ENCODE measurements around the gene KIAA1191. TPM values are rescaled to one million over a fixed set of nuclear protein-coding genes. Genes with fewer than 3 reads are reported as not detected.
A peak's percentile ranks its signal among the peaks of the same experiment; 100 is the strongest.

KIAA1191 gene
- total RNA-seq, 1 experiment from 2014 or later = 78.2 TPM

DNA sequence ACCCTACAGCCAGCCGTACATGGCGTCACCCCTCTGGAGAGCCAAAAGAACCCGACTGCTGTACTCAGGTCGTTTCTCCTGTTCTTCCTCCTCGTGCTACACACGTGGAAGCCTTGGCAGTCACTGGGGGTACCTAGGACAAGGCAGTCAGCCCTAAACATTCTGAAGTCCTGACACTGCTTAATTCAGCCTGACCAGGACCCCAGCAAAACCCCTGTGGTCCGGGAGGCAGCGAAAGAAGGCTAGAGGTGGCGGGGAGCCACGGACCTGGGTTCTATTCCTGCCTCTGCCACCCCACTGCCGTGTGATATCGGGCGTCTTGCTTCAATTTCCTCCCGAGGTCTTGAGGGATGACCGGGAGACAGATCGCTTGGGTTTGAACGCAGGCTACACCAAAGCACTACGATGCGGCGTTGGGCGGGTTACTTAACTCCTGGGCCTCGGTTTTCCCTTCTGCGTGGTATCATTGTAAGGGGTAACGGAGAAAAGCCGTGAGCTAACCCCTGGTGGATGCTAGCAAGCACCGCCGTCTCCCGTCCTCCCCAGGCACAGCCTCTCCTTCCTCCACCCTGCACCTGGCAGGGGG, 3.3 kb upstream of the KIAA1191 start:
- Histone ChIP-seq H3K36me3 (replicated peaks; ENCODE audit: control insufficient read depth, insufficient read depth, low read length) (no peaks in the 10 kb centered on the region; the same call in 1 of the 2 replicates), H3K27me3 (ENCODE audit: control insufficient read depth, insufficient read depth, low read length) (peaks cover 46% of the 10 kb centered on the region), H3K4me3 (ENCODE audit: insufficient read depth, low read depth, low read length) (peak overlapping the region; percentile 76)
- no peak for DNase-seq

DNA sequence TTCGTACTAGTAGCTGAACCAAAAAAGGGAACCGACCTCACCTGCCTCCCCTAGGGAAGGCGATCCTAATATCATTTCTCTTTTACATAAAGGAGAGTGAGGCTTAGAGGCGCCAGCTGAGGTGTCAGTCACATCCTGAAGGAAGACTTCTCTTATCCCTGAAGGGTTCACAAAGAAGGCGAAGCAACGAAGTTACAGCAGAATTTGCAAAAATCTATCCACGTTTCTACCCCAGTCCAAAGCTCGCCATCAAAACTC, 598 bp upstream of the KIAA1191 start:
- peaks cover 45% of the 10 kb centered on the region for H3K27me3 ChIP-seq (ENCODE audit: control insufficient read depth, insufficient read depth, low read length)
- DNase-seq = no peak
- peak overlapping the region; percentile 95 for H3K4me3 ChIP-seq (ENCODE audit: insufficient read depth, low read depth, low read length)
- peaks cover 3% of the 10 kb centered on the region for H3K36me3 ChIP-seq (replicated peaks; ENCODE audit: control insufficient read depth, insufficient read depth, low read length)

DNA sequence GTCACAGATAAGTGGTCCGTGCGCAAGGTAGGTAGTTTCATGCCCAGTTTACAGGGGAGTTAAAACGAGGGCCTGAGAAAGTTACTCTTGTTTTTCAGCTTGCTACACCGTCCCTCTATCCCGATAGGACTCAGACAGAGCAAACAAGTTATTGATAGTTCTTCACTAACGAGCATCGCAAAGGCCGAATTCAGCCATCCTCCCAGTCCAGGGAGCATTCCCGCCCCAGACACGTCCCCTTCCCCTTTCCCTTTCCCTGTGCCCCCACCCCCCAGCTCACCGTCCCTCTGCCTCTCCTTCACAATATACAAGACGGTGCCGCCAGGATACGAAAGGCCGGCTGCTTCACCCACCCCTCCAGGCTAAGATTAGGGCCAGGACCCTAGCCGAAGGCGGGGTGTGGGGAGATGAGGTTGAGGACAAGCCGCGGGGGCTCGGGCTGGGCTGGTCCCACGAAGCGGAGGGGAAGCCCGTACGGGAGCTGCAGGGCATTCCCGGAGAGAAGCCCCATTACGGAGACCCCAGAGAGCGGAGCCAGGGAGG, 599 bp downstream of the KIAA1191 start:
- peaks cover 3% of the 10 kb centered on the region for H3K36me3 ChIP-seq (replicated peaks; ENCODE audit: control insufficient read depth, insufficient read depth, low read length)
- peaks cover 36% of the 10 kb centered on the region for H3K27me3 ChIP-seq (ENCODE audit: control insufficient read depth, insufficient read depth, low read length)
- peak overlapping the region; percentile 95 for H3K4me3 ChIP-seq (ENCODE audit: insufficient read depth, low read depth, low read length)
- no peak for DNase-seq

DNA sequence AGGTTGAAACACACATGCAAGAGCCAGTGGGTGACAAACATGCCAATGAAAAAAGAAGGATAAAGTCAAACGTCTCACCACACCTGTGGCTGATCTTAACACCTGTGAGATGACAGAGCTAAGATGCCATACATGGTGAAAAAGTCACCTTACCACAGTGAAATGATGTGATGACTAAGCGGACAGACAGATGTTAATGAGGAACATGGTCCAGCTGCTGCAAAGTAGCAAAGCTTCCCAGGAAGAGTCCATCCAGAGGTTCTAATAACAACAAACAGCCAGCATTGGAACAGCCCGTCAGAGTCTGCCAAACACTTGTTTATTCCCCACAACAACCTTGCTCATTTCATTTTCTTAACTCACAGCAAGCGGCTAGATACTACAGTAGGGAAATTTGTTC, 1.9 kb downstream of the KIAA1191 start:
- peaks cover 23% of the 10 kb centered on the region for H3K27me3 ChIP-seq (ENCODE audit: control insufficient read depth, insufficient read depth, low read length)
- peaks cover 8% of the 10 kb centered on the region for H3K36me3 ChIP-seq (replicated peaks; ENCODE audit: control insufficient read depth, insufficient read depth, low read length)
- DNase-seq = no peak
- no peak overlapping the region for H3K4me3 ChIP-seq (ENCODE audit: insufficient read depth, low read depth, low read length)

DNA sequence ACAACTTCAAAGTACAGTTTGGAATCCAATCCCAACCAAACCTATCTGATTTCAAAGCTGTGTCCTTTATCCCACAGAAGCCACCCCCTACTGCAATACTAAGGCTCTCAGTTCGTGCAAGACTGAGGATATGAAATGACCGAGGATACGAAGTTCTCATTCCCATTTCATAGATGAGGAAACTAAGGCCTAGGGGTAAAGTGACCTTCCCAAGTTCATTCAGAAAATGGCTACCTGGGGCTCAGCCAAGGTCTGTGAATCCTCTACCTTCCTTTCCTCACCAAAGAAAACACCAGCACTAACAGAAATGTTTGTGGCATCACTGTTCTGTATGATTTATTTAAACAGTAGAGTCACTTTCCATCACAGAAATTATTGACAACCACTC, 5.4 kb downstream of the KIAA1191 start:
- peaks cover 18% of the 10 kb centered on the region for H3K36me3 ChIP-seq (replicated peaks; ENCODE audit: control insufficient read depth, insufficient read depth, low read length)
- DNase-seq = no peak
- no peak overlapping the region for H3K4me3 ChIP-seq (ENCODE audit: insufficient read depth, low read depth, low read length)
- no peaks in the 10 kb centered on the region for H3K27me3 ChIP-seq (ENCODE audit: control insufficient read depth, insufficient read depth, low read length)

DNA sequence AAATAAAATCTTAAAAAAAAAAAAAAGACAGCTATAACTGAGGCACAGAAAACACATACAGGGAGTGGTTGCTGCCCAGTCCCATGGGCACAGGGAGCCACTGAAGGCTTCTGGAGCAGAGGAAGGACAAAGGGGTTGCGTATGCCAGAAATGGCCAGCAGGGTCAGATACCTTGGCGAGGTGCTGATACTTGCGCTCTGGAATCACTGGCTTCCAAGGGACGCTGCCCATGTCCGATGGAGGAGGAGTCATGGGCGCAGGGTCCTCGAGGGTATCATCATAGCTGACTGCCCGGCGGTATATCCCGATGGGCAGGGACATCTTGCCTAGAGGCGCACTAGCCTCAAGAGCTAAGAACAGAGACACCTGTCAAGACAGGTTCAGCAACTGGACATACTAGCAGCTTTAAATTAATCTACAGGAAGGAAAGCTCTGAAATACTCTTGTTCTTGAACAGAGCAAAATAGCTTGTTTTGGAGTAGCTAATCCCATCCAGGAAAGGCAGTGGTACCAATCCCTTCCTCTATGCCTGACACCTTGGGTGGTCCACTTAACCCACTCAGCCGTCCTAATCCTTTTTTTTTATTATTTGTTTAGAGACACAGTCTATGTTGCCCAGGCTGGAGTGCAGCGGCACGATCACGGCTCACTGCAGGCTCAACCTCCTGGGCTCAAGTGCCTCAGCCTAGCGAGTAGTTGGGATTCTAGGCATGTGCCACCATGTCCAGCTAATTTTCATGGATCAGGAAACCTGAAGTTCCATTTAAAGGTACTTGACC, 6.0 kb downstream of the KIAA1191 start:
- Histone ChIP-seq H3K36me3 (replicated peaks; ENCODE audit: control insufficient read depth, insufficient read depth, low read length) (peaks cover 21% of the 10 kb centered on the region), H3K27me3 (ENCODE audit: control insufficient read depth, insufficient read depth, low read length) (no peaks in the 10 kb centered on the region), H3K4me3 (ENCODE audit: insufficient read depth, low read depth, low read length) (no peak overlapping the region)
- peak; percentile 48 for DNase-seq

DNA sequence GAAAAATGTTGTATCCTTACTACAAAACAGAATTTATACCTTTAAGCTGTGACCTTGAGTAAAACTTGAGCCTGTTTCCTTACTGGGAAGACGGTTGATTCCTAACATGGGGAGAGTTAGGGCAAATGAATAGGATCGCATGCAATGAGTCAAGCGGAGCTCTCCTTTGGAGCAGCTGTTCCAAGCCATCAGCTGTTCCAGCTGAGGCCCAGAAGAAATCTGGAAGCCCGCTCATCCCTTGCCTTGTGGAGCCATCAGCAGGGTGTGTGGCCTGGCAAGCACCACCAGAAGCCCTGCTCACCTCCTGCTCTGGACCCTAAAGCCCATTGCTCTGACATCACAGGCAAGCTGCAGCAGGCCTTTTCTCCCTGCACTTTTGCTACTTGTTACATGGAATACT, 8.0 kb downstream of the KIAA1191 start:
- DNase-seq = no peak
- no peaks in the 10 kb centered on the region for H3K27me3 ChIP-seq (ENCODE audit: control insufficient read depth, insufficient read depth, low read length)
- no peak overlapping the region for H3K4me3 ChIP-seq (ENCODE audit: insufficient read depth, low read depth, low read length)
- H3K36me3 ChIP-seq (replicated peaks; ENCODE audit: control insufficient read depth, insufficient read depth, low read length) = peaks cover 35% of the 10 kb centered on the region

DNA sequence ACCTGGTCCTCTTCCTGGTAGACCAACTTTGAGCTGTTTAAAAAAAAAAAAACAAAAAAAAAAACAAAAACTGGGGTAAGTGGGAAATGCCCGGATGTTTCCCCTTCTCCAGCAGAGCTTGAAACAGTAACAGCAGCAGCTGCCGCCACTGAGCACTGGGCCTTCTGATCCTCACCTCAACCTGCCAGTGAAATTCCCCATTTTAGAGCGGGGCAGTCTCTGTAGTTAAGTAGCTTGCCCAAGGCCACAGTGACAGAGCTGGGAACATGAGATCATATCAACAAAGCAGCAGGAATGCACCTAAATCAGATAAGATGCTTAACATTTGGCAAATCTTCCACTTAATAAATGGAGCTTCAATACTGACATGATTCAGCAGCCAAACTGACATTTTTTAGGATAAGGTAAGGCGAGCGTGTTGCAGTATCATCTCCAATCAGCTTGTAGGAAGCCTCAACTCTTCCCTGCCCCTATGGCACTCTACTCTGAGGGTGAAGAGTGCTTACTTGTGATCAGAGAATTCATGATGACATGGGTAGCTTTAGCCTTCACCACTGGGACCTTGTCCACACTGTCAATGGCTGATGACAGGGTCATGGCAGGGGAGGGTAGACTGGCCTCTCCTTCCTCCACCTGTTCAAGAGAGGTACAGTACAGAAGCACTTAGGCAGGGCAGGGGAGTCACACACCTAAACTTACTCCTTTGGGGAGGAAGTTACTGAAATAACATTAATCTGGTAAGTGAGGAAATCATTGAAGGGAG, 9.3 kb downstream of the KIAA1191 start:
- Histone ChIP-seq H3K27me3 (ENCODE audit: control insufficient read depth, insufficient read depth, low read length) (no peaks in the 10 kb centered on the region), H3K36me3 (replicated peaks; ENCODE audit: control insufficient read depth, insufficient read depth, low read length) (peaks cover 42% of the 10 kb centered on the region), H3K4me3 (ENCODE audit: insufficient read depth, low read depth, low read length) (no peak overlapping the region)
- no peak for DNase-seq

DNA sequence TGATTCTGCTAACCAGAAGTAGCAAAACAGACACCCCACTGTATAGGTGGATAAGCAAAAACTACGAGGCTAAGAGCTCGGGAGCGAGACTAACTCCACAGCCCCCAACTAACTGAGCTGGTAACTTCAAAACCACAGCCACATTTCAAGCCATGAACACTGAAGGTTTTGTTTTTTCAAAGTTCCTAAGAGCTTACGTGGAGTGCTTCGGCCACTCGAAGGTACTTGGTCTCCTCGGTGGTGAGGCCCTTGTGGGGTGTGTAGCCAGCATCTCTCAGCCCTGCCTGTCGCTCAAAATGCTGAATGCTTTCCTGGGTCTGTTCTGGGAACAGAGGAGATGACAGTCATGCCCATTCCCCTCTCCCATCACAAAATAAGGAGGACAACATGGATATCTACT, 11.1 kb downstream of the KIAA1191 start:
- H3K27me3 ChIP-seq (ENCODE audit: control insufficient read depth, insufficient read depth, low read length) = no peaks in the 10 kb centered on the region
- H3K4me3 ChIP-seq (ENCODE audit: insufficient read depth, low read depth, low read length) = no peak overlapping the region
- peaks cover 50% of the 10 kb centered on the region for H3K36me3 ChIP-seq (replicated peaks; ENCODE audit: control insufficient read depth, insufficient read depth, low read length)
- no peak for DNase-seq

DNA sequence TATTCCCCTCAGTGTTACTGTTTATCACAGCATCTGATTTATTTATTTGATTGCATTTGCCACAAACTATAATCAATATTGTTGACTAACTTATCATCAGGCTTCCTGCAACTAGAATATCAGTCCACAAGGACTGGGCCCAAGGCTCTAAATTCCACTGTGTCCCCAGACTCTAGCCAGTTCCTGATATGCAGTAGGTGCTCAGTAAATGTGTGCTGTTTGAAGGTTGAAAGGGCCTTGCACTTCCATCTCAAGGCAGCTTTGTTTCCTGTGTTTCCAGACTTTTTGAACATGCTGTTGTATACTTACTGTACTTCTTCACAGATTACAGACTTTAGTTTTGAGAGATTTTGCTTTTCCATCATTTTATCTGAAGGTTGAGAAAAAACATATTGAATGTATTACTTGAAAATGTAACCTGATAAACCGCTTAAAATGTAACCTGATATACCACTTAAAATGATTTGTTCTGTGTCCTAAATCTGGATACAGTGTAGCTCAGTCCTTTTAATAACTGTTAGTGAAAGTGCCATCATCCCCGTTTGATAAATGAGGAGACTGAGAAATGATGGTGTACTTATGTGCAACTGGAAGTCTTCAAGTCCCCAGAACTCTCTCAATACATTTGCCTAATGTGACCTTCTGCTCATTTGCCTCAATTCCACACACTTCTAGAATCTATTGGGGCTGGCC, 18.7 kb downstream of the KIAA1191 start:
- Histone ChIP-seq H3K36me3 (replicated peaks; ENCODE audit: control insufficient read depth, insufficient read depth, low read length) (peaks cover 14% of the 10 kb centered on the region), H3K27me3 (ENCODE audit: control insufficient read depth, insufficient read depth, low read length) (no peaks in the 10 kb centered on the region), H3K4me3 (ENCODE audit: insufficient read depth, low read depth, low read length) (no peak overlapping the region)
- no peak for DNase-seq

DNA sequence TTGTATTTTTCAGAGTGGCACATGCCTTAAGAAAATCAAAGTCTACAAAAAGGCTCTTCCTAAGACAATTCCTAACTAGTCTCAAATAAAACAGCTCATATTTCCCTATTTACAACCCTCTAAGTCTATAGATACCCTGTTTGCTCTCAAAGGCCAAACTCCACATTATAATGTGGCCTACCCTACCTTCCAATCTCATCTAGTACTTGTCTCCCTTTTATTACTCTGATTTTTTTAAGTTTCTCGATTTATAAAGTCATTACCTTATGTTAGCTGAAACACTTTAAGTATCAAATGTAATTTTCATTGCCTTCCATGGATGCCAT, 19.4 kb downstream of the KIAA1191 start:
- no peak for DNase-seq
- H3K4me3 ChIP-seq (ENCODE audit: insufficient read depth, low read depth, low read length) = no peak overlapping the region
- no peaks in the 10 kb centered on the region for H3K27me3 ChIP-seq (ENCODE audit: control insufficient read depth, insufficient read depth, low read length)
- H3K36me3 ChIP-seq (replicated peaks; ENCODE audit: control insufficient read depth, insufficient read depth, low read length) = peaks cover 9% of the 10 kb centered on the region

DNA sequence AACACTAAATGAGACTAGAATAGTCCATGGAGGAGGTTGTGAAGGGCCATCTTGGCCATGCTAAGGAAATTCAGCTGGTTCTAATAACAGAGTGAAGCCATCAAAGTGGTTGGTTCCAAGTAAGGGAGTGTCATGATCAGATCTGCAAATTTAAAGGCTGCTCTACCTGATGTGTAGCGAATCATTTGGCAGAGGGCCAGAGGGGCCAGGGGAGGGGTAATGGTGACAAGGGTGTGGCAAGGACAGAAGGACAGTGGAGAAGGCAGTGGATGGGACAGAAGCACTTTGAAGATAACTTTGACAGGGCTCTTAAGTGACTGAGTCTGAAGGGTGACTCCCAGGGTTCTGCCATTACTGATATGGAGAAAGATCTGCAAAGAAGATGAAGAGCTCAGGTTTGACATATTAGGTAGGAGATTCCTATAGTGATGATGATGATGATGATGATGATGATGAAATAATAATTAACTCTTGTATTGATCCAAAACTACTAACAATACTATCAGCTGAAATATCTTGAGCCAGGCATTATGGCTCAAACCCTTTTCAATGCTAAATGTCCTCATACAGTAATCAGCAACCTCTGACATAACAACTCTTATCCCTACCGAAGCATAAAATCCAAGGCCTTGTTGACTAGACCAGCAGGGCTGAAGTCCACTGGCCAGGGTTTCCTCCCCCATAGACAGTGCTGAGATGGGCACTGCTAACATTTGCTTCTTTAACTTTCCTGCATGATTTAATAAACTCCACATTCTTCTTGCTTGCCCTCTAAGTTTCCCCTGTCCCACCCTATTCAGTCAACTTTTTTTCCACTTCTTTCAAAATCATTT, 20.0 kb downstream of the KIAA1191 start:
- H3K27me3 ChIP-seq (ENCODE audit: control insufficient read depth, insufficient read depth, low read length) = no peaks in the 10 kb centered on the region
- DNase-seq = no peak
- no peak overlapping the region for H3K4me3 ChIP-seq (ENCODE audit: insufficient read depth, low read depth, low read length)
- peaks cover 5% of the 10 kb centered on the region for H3K36me3 ChIP-seq (replicated peaks; ENCODE audit: control insufficient read depth, insufficient read depth, low read length)

DNA sequence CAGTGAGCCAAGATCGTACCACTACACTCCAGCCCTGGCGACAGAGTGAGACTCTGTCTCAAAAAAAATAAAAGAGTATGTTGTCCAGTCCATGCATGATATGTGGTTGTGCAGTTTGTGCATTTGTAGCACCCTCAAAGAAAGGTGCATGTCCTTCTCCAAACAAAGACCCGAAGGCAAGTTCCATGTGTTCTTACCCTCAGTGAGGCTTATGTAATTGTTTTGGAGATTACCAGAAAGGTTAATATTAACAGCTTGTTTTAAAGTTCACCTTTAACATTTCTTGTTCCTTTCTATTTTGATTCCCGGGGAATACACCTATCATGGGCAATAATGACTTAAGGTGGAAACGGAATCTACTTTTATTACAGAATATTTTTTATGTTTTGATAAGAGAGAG, 22.3 kb downstream of the KIAA1191 start:
- no peak for DNase-seq
- no peaks in the 10 kb centered on the region; the same call in 1 of the 2 replicates for H3K36me3 ChIP-seq (replicated peaks; ENCODE audit: control insufficient read depth, insufficient read depth, low read length)
- H3K4me3 ChIP-seq (ENCODE audit: insufficient read depth, low read depth, low read length) = no peak overlapping the region
- no peaks in the 10 kb centered on the region for H3K27me3 ChIP-seq (ENCODE audit: control insufficient read depth, insufficient read depth, low read length)

DNA sequence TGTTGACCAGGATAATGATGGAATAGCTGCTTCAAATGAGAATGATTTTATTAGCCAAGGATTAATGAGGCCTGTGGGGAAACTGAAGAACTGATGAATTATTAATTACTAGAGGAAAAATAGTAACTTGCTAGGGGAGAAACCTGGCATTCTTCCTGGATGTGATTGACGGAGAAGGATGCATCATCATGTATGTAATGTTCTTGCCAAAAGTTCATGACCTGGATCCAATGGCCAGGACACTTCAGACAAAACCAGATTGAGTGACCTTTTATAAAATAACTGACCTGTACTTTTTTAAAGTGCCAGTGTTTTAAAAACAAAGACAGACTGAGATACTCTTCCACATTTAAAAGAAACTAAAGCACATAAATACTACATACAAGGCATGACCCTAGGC, 23.7 kb downstream of the KIAA1191 start:
- DNase-seq = no peak
- H3K36me3 ChIP-seq (replicated peaks; ENCODE audit: control insufficient read depth, insufficient read depth, low read length) = no peaks in the 10 kb centered on the region; the same call in 1 of the 2 replicates
- H3K4me3 ChIP-seq (ENCODE audit: insufficient read depth, low read depth, low read length) = no peak overlapping the region
- no peaks in the 10 kb centered on the region for H3K27me3 ChIP-seq (ENCODE audit: control insufficient read depth, insufficient read depth, low read length)

All from H7 (cell line).